HG03060 (cell line): ENCODE measurements around the gene ATIC.

Experiments
- ATAC-seq: cut with Tn5 transposase; IDR thresholded peaks from one replicate; pipeline ENCODE4 v1.9.1; 2021; ENCODE audit warnings: low read depth, moderate number of reproducible peaks; ENCODE audit not compliant: unreplicated experiment

Gene ATIC

GRCh38 chr2:215313255-215313613 is 1.4 kb downstream of the ATIC start:
- no peak for ATAC-seq

GRCh38 chr2:215314896-215315295 is 3.0 kb downstream of the ATIC start:
- no peak for ATAC-seq

GRCh38 chr2:215315301-215315700 is 3.4 kb downstream of the ATIC start:
- no peak for ATAC-seq

GRCh38 chr2:215316336-215316735 is 4.5 kb downstream of the ATIC start:
- ATAC-seq = no peak

- no peak for ATAC-seq
These were observed 7.6 kb downstream of the ATIC start for GRCh38 chr2:215319500-215319899.

GRCh38 chr2:215320102-215320501 is 8.2 kb downstream of the ATIC start:
- ATAC-seq = no peak

GRCh38 chr2:215320679-215321078 is 8.8 kb downstream of the ATIC start:
- ATAC-seq = no peak

- no peak for ATAC-seq
These were observed 13.0 kb downstream of the ATIC start for GRCh38 chr2:215324811-215325210.

- ATAC-seq = no peak
These were observed 16.2 kb downstream of the ATIC start for GRCh38 chr2:215328066-215328465.

- ATAC-seq = peak; percentile 80
These were observed 21.2 kb downstream of the ATIC start for GRCh38 chr2:215332872-215333595.

- no peak for ATAC-seq
These were observed 27.2 kb downstream of the ATIC start for GRCh38 chr2:215338883-215339679.

- ATAC-seq = no peak
These were observed 36.0 kb downstream of the ATIC start for GRCh38 chr2:215347878-215348277.

- ATAC-seq = no peak
These were observed 40.7 kb downstream of the ATIC start for GRCh38 chr2:215352602-215353001.

GRCh38 chr2:215354771-215355695 is 43.2 kb downstream of the ATIC start:
- no peak for ATAC-seq

- ATAC-seq = no peak
These were observed 43.9 kb downstream of the ATIC start for GRCh38 chr2:215355801-215356200.

GRCh38 chr2:215356334-215356947 is 44.6 kb downstream of the ATIC start:
- ATAC-seq = no peak

GRCh38 chr2:215356948-215357461 is 45.1 kb downstream of the ATIC start:
- ATAC-seq = no peak

GRCh38 chr2:215357660-215358059 is 45.8 kb downstream of the ATIC start:
- ATAC-seq = no peak

GRCh38 chr2:215358312-215358845 is 46.5 kb downstream of the ATIC start:
- no peak for ATAC-seq
